ENCODE results near the gene EXOC7.

- TF ChIP-seq CTCF (IDR thresholded peaks at IDR 0.05 in 2 of 3, conservative IDR thresholded peaks at IDR 0.05 in 1 of 3; ENCODE audit: borderline replicate concordance in 1 of 3, insufficient read depth in 1 of 3, low read depth in 2 of 3, low read length in 2 of 3) (no peak), TCF7L2 (IDR thresholded peaks at IDR 0.05; ENCODE audit: borderline replicate concordance, extremely low read depth, insufficient read depth, insufficient read length) (no peak), ZBTB33 (IDR thresholded peaks at IDR 0.05; ENCODE audit: extremely low read depth, insufficient replicate concordance, low read length) (no peak), ATF3 (IDR thresholded peaks at IDR 0.05) (no peak), POLR2A (IDR thresholded peaks at IDR 0.05; ENCODE audit: borderline replicate concordance, extremely low read depth, insufficient read depth, insufficient read length) (no peak), EZH2phosphoT487 (IDR thresholded peaks at IDR 0.05; ENCODE audit: borderline replicate concordance) (no peak), EZH2 (IDR thresholded peaks at IDR 0.05) (no peak), POLR2AphosphoS5 (IDR thresholded peaks at IDR 0.05; ENCODE audit: low read depth, low read length) (no peak), CBX3 (IDR thresholded peaks at IDR 0.05; ENCODE audit: low read depth) (no peak), REST (IDR thresholded peaks at IDR 0.05; ENCODE audit: low read depth) (no peak), SIN3A (IDR thresholded peaks at IDR 0.05; ENCODE audit: low read depth) (no peak)
These were observed 18.4 kb downstream of the EXOC7 start for GRCh38 chr17:76085066-76085730.
